Activated T-cell treated with anti-CD3 and anti-CD28 coated beads for 4 hours (primary cell): ENCODE measurements around the gene MROH9.

Experiments used
- DNase-seq: peaks from one replicate; pipeline ENCODE4 v3.0.0-alpha.2; 2020

MROH9 gene

DNA sequence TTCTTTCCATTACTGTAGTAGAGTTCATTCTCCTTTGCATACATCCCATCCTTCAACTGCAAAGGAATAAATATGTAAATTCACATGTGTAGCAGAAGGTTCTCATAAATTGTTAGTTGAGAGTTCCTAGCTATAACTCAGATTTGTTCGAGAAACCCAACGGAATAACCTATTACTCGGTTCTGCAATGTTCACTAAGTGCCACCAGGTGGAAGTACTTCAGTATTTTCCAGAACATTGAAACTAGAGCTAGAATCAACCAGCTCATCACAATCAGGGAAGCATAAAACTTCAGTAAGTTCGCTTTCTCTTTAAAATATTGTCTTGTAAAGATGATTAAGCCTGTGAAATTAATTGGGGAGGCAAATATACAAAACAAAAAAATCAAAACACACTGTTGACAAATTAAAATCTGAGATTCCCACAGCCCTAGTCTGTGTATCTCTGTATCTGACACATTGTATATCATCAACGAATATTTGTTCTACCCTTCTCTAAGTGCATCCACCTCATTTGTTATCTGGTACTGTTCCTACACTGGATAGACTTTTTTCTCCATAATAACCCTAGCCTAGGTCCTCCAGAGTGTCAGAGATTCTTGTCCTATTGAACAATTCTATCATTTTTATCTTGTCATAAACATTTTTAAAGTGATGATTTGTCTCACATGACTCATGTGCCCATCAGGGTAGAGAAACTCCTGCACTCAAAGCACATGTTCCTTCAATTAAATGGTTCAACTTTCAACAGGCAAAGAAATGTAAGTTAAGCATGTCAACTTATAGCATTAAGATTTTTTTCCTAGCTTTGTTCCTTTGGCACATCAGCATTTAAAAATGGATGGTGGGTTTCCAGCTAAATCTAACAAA, 31.9 kb downstream of the MROH9 start:
- no peak for DNase-seq

DNA sequence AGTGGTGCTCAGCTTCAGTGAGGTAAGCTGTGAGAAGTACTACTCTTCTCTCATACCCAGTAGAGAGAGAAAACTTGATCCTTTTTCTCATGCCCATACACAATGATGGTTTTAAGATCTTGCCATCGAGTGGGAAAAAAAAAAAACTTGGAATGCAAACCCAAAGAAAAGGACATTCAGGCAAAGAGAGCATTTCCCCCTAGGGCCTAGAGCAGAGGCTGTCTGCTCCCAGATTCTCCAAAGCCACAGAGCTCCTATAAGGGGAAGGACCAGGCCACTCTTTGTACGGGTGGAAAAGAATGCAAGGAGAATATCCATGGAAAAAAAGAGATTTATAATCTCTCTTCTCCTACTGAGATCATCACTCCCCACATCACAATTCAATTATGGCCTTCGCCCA, 34.9 kb downstream of the MROH9 start:
- DNase-seq: no peak

DNA sequence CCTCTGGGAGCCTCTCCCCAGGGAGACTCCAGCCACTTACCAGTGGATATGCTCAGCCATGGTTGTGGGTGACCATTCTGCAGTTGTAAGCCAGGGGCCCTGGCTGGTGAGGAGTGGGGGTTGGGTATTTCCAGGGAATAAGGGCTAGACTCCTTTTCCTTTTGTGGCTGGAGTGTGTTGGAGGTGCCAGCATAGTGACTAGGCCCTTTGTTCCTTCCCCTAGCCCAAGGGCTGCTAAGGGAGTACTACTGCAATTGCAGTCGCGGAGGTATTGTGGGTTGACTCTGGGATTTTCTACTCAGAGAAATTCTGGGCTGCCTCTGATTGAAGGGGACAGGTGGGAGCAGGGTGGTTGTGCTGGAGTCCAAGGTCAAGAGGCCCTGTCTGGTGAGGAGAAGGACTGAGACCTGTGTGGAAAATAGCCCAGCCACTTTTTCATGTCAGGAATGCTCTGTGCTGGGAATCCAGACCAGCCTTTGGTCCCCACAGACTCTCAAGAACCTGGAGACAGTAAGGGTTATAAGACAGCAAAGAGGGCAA, 43.1 kb downstream of the MROH9 start:
- no peak for DNase-seq

DNA sequence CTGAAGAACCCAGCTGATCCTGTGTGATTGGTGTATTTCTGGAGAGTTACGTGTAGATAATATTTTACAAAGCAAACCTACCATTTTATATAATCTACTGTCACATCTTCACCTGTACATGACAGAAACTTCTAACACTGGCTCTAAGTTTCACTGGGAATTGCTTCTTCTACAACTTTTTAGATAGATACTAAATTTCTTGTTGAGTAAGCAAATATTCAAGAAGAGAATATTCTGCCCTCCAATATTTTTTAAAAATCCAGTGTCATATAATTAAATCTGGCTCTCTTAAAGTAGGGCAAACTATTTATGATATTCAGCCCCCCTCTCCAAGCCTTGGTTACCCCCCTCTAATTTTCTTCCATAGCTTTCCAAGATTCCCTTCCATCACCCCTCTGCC, 50.1 kb downstream of the MROH9 start:
- DNase-seq: no peak

DNA sequence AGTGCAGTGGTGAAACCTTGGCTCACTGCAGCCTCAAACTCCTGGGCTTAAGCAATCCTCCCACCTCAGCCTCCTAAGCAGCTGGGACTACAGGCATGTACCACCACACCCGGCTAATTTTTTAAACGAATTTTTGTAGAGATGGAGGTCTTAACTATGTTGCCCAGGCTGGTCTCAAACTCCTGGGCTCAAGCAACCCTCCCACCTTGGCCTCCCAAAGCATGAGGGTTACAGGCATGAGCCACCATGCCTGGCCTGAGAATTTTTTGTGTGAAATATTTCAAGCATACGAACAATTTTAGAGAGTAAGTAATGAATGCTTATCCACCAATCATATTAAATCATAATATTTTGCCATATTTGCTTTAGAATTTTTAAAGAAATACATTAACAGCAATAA, 51.6 kb downstream of the MROH9 start:
- no peak for DNase-seq

DNA sequence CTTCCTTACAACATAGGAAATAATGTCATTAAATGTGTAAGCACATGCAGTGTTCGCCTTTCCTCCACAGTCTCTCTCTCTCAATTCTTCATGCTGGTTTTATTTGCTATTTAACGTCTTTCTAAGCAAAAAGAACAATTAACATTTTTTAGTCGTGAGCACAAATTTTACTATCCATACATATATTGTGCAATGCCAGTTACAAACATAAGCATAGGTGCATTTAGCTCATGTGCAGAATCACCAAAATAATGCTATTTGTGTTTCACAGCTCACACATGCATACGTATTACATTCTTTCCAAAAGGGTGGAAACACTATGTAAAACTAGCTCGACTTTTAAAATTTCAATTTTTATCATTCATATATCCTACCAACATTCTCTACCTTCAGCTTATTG, 52.1 kb downstream of the MROH9 start:
- no peak for DNase-seq

DNA sequence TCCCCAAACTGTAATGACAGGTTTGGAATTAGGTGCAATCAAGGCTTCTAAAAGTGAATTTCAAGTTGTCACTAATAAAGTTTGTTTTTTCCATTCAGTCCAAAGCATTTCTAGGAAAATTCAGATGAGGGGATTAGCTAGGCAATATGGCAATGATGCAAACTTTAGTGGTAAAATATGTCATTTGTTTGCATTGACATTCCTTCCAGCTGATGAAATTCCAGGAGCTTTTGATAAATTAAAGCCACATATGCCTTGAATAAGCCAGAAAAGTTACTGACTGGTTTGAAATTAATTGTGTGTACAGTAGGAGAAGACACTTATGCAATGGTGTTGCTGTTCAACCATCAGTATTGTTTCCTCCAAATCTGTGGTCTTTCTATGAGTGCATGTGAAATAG, 57.8 kb downstream of the MROH9 start:
- DNase-seq: no peak

DNA sequence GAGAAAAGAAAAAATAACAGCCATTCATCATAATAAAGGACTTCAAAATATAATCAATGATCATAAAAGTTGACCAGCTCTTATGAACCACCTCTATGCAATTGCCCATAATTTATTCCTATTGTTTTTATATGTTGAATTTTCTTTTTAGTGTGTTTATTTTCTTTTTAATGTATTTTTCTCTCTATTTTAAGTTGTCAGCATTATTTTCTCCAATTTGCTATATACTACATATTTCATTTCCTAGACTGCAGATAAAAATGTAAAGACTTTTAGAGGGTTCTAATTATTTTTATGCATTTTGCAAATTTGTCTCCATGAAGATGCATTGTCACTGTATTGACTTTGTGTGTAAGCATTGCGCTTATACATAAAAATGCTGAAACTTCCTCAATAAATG, 58.4 kb downstream of the MROH9 start:
- DNase-seq: no peak

DNA sequence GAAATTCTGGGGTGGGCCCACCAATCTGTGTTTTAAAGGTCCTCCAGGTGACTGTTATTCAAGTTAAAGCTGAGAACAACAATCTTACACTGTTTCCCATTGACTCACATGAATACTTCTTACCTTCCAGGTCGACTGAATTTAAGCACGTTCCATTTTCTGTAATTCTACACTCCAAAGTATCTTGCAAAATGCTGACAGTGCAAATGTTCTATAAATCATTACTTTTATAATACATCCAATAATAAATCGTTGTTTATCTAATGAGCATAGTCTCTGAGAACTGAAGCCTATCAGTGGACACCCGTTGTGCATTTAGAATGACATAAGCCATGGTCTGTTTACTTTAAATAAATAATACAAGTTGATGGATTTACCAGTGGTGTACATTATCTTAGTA, 79.5 kb downstream of the MROH9 start:
- no peak for DNase-seq

DNA sequence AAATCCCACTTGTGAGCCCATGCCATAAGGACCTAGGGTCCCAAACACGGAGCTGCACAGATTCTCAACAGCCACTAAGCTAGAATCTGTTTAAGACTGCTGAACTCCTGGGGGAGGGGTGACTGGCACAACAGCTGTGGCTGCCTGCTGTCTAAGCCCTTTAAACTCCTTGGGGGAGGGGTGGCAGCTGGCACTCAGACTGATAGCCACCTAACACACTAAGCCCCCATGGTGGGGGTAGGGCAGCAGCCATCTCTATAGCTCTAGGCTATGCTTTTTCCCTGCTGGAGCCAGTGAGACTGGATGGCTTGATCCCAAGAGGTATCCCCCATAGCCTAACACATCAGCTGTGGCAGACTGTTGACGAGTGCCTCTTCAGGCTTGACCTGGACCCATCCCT, 82.1 kb downstream of the MROH9 start:
- no peak for DNase-seq

DNA sequence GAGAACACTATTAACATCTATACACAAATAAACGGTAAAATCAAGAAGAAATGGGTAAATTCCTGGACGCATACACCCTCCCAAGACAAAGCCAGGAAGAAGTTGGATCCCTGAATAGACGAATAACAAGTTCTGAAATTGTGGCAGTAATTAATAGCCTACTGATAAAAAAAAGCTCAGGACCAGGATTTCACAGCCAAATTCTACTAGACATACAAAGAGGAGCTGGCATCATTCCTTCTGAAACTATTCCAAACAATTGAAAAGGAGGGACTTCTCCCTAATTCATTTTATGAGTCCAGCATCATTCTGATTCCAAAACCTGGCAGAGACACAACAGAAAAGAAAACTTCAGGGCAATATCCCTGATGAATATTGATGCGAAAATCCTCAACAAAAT, 84.6 kb downstream of the MROH9 start:
- no peak for DNase-seq

DNA sequence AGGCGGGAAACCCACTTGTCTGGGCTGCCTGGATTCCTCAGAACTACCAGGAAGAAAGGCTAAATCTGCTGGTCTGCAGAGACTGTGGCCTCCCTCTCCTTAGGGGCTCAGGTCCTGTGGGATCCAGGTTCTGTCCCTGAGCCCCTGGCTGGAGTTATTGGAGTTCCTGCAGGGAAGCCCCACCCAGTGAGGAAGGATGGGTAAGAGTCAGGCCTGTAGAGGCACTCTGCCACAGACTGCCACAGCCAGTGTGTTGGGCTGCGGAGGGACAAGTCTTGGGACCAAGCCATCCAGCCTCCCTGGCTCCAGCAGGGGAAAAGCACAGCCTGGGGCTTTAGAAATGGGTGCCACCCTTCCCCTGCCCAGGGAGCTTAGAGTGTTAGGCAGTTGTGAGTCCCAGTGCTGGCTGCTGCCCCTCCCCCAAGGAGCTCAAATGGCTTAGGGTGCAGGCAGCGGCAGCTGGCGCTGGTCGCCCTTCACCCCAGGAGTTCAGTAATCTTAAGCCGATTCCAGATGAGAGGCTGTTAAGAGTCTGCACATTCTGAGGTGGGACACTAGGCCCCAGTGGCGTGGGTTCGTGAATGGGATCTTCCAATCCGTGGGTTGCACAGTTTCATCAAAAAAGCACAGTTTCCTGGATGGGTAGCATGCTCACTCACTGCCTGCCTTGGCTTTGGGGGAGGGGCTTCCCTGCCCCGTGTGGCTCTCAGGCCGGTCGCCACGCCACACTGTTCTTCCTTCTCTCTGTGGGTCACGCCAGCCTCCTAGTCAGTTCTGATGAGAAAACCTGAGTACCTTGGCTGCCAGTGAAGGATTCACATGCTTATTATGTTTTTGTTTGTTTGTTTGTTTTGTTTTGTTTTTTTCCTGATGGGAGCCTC, 97.7 kb downstream of the MROH9 start:
- DNase-seq: no peak

DNA sequence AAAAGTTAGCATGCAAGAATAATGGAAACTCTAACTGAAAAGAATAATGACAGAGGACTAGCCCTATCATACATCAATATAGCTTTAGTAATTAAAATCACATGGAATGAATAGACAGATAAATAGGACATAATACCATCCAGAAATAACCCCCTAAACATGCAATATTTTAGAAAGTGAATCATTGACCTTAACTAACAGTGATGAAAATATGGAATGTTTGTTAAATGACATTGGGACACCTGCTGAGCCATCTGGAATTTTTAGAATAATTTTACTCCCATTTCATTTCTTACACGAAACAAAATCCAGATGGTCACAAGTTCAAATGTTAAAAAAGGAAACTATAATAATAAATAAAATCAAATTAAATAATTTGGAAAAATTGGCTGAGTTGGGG, 102.3 kb downstream of the MROH9 start:
- DNase-seq: no peak

DNA sequence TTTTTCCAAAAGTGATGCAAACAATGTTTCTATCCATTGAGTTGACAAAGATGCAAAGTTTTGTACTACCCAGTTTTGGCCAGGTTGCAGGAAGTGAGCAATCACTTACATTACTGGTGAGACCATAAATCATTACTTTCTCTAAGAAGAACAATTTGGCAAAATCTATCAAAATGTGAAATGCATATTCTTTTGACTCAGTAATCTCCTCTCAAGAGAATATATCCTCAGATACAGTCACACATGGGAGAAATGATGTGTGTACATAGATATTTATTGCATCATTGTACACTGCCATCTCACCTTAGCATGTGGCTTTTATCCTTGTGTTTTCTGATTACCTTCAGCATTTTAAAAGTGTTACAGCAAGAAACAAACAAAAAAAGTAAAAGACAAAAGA, 103.0 kb downstream of the MROH9 start:
- DNase-seq: no peak

DNA sequence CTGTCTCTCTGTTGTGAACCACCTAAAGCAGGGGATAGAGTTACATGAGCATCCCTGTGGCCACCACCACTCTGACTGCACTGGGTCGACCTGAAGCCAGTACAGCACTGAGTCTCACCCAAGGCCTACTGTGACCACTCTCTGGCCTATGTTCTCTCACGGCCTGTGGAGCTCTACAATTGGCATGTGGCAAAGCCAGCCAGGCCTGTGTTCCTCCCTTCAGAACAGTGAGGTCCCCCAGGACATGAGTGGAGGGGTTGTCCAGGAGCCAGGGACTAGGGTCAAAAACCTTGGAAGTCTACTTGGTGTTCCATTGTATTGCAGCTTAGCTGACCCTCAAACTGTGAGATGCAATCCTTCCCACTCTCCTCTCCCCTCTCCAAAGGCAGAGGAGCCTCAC, 112.7 kb downstream of the MROH9 start:
- DNase-seq: no peak

DNA sequence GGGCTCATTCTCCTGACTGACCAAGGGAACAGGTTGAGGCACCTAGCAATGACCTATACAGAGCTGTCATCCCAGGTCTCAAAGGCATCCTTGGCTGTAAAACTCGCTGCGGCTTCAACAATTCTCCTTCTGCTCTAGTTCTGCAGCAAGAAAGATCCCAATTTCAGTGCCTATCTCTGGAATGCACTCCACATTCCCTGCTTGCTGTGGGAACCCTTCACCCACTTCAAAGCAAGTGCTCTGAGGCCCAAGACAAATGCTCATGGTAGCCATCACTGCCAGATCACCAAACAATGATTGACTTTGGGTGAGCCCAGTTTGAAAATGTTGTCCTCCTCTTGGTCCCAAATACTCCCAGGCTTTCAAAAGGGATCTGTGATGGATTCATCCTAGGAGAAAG, 117.6 kb downstream of the MROH9 start:
- no peak for DNase-seq

DNA sequence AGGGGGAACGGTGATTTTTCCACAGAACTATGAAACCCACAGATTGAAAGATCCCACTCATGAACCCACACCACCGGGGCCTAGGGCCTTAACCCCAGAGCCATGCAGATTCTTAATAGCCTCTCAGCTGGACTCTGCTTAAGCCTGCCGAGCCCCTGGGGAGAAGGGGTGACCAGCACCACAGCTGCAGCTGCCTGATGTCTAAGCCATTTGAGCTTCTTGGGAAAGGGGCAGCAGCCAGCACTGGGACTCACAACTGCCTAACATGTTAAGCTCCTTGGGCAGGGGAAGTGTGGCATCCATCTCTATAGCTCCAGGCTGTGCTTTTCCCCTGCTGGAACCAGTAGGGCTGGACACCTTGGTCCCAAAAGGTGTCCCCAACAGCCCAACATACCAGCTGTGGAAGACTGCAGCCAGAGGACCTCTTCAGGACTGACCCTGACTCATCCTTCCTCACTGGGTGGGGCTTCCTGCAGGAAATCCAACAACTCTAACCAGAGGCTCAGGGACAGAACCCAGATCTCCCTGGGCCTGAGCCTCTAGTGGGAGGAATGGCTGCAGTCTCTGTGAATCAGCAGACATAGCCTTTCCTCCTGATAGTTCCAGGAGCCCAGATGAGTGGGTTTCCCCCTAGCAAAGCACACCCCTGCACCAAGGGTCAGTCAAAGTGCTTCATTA, 120.8 kb downstream of the MROH9 start:
- no peak for DNase-seq

DNA sequence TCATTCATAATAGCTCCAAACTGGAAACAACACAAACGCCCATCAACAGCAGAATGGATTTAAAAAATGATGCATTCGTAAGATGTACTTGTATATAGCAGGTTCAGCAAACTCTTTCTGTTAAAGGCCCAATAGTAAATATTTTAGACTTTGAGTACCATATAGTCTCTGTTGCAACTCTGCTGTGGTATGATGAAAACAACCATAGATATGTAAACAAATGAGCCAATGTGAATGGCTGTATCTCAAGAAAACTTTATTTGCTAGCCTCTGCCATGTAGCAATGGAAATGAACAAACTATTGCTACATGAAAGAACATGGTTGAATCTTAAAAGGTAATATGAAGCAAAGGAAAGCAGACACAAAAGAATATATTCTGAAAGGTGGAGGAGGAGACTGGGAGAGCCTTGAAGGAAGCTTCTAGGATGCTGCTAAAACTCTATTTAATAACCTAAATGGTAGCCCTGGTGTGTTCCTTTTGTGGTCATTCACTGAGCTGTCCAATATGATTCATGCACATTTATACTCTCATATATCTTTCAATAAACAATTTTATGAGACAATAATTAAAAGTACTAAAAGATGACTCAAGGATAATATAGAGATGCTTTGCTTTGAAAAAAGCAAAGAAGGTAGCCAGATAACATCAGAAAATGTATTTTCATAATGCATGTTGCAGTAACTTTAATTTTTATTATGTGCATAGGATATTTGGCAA, 126.2 kb downstream of the MROH9 start:
- no peak for DNase-seq

DNA sequence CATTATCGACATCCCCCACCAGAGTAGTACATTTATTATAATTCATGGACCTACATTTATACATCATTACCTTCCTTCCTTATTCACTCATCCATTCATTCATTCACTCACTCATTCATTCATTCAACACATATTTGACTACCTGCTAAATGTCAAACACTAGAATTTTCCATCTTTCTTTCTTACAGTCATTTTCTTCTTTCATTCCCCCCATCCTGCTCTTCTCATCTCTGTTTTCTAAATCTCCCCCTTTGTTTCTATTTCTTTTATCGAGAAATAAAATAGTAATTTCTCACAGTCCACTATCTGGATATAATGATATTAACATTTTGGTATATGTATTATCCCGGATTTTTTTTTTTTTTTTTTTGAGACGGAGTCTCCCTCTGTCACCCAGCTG, 127.6 kb downstream of the MROH9 start:
- DNase-seq: no peak

DNA sequence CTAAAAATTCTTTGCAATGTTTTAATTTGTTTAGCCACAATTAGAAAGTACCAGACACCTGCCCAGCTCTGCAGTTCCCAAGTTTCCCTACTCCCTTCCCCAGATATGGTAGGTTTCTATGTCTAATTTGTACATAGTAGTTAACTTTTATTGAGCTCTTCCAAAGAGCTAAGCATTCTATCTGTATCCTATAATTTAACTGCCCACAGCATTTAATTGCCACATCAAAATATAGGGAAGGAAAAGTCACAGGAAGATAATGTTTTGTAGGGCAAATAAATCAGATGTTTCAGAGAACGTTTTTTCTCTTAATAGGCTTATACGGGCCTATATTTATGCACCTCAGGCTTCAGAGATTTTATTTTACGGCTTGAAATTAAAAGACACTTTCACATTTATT, 139.7 kb downstream of the MROH9 start:
- no peak for DNase-seq

DNA sequence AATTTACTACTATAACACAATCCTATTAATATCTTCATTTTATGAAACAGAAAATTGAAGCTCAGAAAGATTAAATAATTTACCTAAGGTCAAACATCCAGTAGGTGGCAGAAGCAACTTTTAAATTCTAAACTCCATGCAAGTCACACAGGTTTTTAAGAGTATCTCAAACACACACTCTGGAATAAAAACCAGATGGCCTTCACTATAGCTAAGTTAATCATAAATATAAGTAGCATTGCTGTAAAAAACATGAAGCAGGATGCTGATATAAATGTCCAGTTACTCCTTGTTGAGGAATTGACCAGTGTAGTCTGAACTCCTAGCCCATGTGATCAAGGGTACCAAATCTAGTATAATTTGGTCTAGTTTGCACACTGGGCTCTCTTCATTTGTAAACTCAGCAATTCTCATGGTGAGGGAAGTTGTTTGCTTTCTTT, 146.0 kb downstream of the MROH9 start:
- DNase-seq: no peak

DNA sequence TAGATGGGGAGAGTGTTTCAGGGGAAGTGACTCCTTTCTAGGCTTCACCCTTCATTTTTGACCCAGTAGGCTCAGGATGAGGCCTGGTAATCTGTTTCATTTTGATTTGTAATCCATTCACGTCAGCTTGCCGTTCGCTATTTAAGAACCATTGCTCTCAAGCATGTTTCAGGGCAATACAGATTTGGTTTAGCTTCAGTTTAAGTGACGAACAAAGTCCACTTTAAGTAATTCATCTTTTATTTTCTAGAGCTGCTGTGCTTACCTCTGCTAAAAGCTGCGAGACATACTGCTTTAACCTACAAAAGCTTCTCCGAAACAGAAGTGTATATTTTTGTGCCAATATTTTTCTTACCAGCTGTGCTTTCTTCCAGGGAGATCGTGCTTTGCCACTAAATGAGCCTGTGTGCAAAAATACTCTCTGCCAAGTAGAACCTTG, 146.4 kb downstream of the MROH9 start:
- no peak for DNase-seq

DNA sequence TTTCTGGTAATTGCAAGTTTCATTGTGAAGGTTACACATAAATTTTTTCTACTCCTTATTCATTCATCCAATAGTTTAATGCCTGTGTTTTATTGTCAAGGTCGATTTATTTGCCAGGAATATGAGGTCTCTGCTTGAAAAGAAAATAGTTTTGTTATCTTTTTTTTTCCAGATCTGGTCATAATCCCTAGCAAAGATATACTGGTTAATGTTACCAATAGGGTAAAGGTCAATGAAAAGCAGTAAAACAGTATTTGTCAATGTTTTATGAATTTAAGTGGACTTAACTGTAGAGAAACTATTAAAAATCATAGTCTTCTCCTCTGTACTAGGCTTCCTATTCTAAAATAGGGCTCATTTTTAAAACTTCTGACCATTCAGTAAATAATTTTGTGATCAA, 147.3 kb downstream of the MROH9 start:
- no peak for DNase-seq
